Trophoblast cell (in vitro differentiated cells and primary cell): ENCODE measurements around the gene ZNF469.

Experiments
- DNase-seq, 2 donors: peaks; one replicate each; pipeline ENCODE4 v3.0.0-alpha.2; 2016
- H2AFZ ChIP-seq: 2 replicates; pipeline ENCODE4 v1.6.1; 2013; ENCODE audit warnings: low read length, moderate library complexity, mild to moderate bottlenecking; ENCODE audit not compliant: insufficient read depth, poor library complexity
- H2AK5ac ChIP-seq: 2 replicates; pipeline ENCODE4 v1.6.1; 2013; ENCODE audit warnings: mild to moderate bottlenecking, low read length
- H2BK120ac ChIP-seq: 2 replicates; pipeline ENCODE4 v1.6.1; 2013; ENCODE audit warnings: low read length, mild to moderate bottlenecking, moderate library complexity; ENCODE audit not compliant: insufficient read depth, poor library complexity
- H2BK12ac ChIP-seq: 2 replicates; pipeline ENCODE4 v1.6.1; 2013; ENCODE audit warnings: mild to moderate bottlenecking, low read length, moderate library complexity
- H2BK5ac ChIP-seq: 2 replicates; pipeline ENCODE4 v1.6.1; 2013; ENCODE audit warnings: low read length, low read depth, moderate library complexity, mild to moderate bottlenecking; ENCODE audit not compliant: poor library complexity
- H3K14ac ChIP-seq: 2 replicates; pipeline ENCODE4 v1.6.1; 2013; ENCODE audit warnings: mild to moderate bottlenecking, low read length
- H3K18ac ChIP-seq: 2 replicates; pipeline ENCODE4 v1.6.1; 2013; ENCODE audit warnings: mild to moderate bottlenecking, low read length
- H3K23ac ChIP-seq: 2 replicates; pipeline ENCODE4 v1.6.1; 2013; ENCODE audit warnings: low read length
- H3K27ac ChIP-seq: 2 replicates; pipeline ENCODE4 v1.5.1; 2013; ENCODE audit warnings: low read depth, mild to moderate bottlenecking, inconsistent platforms, low read length, moderate library complexity
- H3K27me3 ChIP-seq: 2 replicates; pipeline ENCODE4 v1.6.1; 2013; ENCODE audit warnings: inconsistent platforms, mild to moderate bottlenecking, low read length, moderate library complexity; ENCODE audit not compliant: insufficient read depth
- H3K36me3 ChIP-seq, 2 experiments: 1 replicate in 1 of 2; 2 replicates in 1 of 2; pipeline ENCODE4 v1.6.1; 2013; ENCODE audit warnings: low read length in 2 of 2, mild to moderate bottlenecking in 2 of 2, moderate library complexity in 1 of 2; ENCODE audit not compliant: insufficient read depth in 2 of 2, control insufficient read depth in 1 of 2
- H3K4ac ChIP-seq: 2 replicates; pipeline ENCODE4 v1.6.1; 2013; ENCODE audit warnings: low read depth, mild to moderate bottlenecking, low read length, moderate library complexity
- H3K4me1 ChIP-seq, 2 experiments: 1 replicate in 1 of 2; 2 replicates in 1 of 2; pipeline ENCODE4 v1.6.1; 2013; ENCODE audit warnings: low read length in 2 of 2, mild to moderate bottlenecking in 2 of 2, moderate library complexity in 1 of 2; ENCODE audit not compliant: insufficient read depth in 2 of 2, control insufficient read depth in 1 of 2
- H3K4me2 ChIP-seq: 2 replicates; pipeline ENCODE4 v1.6.1; 2013; ENCODE audit warnings: inconsistent platforms, mild to moderate bottlenecking, low read length, moderate library complexity
- H3K4me3 ChIP-seq: 2 replicates; pipeline ENCODE4 v1.5.1; 2013; ENCODE audit warnings: mild to moderate bottlenecking, low read depth, low read length, inconsistent platforms
- H3K79me1 ChIP-seq: one replicate; pipeline ENCODE4 v1.6.1; 2013; ENCODE audit warnings: low read length
- H3K79me2 ChIP-seq: 2 replicates; pipeline ENCODE4 v1.6.1; 2013; ENCODE audit warnings: low read length, mild to moderate bottlenecking; ENCODE audit not compliant: control insufficient read depth, insufficient read depth, poor library complexity
- H3K9ac ChIP-seq: 2 replicates; pipeline ENCODE4 v1.6.1; 2013; ENCODE audit warnings: mild to moderate bottlenecking, low read length
- H3K9me3 ChIP-seq: 2 replicates; pipeline ENCODE4 v1.6.1; 2013; ENCODE audit warnings: low read depth, mild to moderate bottlenecking, control low read depth, inconsistent platforms, low read length; ENCODE audit not compliant: insufficient read depth
- H4K12ac ChIP-seq: 2 replicates; pipeline ENCODE4 v1.6.1; 2013; ENCODE audit warnings: low read depth, mild to moderate bottlenecking, low read length, moderate library complexity
- H4K8ac ChIP-seq: 2 replicates; pipeline ENCODE4 v1.6.1; 2013; ENCODE audit warnings: low read depth, mild to moderate bottlenecking, low read length, moderate library complexity
- H4K91ac ChIP-seq: one replicate; pipeline ENCODE4 v1.6.1; 2013; ENCODE audit warnings: low read depth, mild to moderate bottlenecking, low read length, moderate library complexity
- WGBS: extraction: QIAGEN DNeasy Blood & Tissue Kit; methylation state at CpG from one replicate; pipeline ENCODE4 v1.1.7; 2013; ENCODE audit warnings: missing lambda C conversion rate; ENCODE audit not compliant: insufficient read length, insufficient coverage; ENCODE audit errors: extremely low coverage; 5-methylcytosine and 5-hydroxymethylcytosine counted together

The ZNF469 gene

GRCh38 chr16:88395669-88396584, 13.2 kb downstream of the ZNF469 start:
- Histone ChIP-seq H3K23ac (no peak overlapping the region), H3K14ac (no peak overlapping the region), H3K4me3 (no peak overlapping the region), H3K9me3 (peaks cover 4% of the 10 kb centered on the region), H4K8ac (no peak overlapping the region), H4K12ac (no peak overlapping the region), H3K18ac (no peak overlapping the region), H3K4ac (no peak overlapping the region), H3K9ac (no peak overlapping the region), H3K79me2 (no peaks in the 10 kb centered on the region), H4K91ac (no peak overlapping the region), H3K4me2 (no peak overlapping the region), H2BK5ac (no peak overlapping the region), H3K27me3 (no peaks in the 10 kb centered on the region), H3K36me3 (no peaks in the 10 kb centered on the region), H3K27ac (no peak overlapping the region), H2AFZ (no peak overlapping the region), H2AK5ac (no peak overlapping the region), H3K4me1 (no peaks in the 10 kb centered on the region), H2BK120ac (no peak overlapping the region), H3K79me1 (no peaks in the 10 kb centered on the region), H2BK12ac (no peak overlapping the region)
- no CpG with 5 or more reads among the region's 21 CpGs for WGBS
- DNase-seq: no peak

DNA sequence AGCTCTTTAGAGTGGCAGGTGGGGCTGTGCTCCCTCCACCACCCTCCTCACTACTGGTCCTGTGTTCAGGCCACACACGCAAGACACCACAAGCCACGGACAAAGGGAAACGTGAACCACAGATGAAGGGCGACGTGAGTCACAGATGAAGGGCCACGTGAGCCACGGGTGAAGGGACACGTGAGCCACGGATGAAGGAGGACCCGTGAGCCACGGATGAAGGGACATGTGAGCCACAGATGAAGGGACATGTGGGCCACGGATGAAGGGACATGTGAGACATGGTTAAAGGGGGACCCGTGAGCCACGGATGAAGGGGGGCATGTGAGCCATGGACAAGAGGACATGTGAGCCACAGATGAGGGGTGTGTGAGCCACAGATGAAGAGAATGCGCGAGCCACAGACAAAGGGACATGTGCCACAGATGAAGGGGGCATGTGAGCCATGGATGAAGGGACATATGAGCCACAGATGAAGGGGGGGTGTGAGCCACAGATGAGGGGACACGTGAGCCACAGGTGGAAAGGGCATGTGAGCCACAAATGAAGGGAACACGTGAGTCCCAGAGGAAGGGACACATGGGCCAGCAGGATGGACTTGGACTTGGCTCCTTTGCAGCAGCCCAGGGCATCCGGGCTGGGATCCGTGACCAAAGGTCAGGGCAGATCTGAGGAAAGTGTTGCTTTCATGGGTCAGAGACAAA, 15.6 kb downstream of the ZNF469 start:
- Histone ChIP-seq H3K4me2 (no peak overlapping the region), H3K18ac (no peak overlapping the region), H3K23ac (no peak overlapping the region), H3K36me3 (no peaks in the 10 kb centered on the region), H3K14ac (no peak overlapping the region), H4K12ac (no peak overlapping the region), H4K8ac (no peak overlapping the region), H3K9me3 (peaks cover 7% of the 10 kb centered on the region), H2BK120ac (no peak overlapping the region), H3K4me1 (no peaks in the 10 kb centered on the region), H2BK12ac (no peak overlapping the region), H2AFZ (no peak overlapping the region), H3K27ac (no peak overlapping the region), H3K4me3 (peak overlapping the region; percentile 4), H3K4ac (no peak overlapping the region), H4K91ac (no peak overlapping the region), H3K27me3 (no peaks in the 10 kb centered on the region), H3K9ac (no peak overlapping the region), H2BK5ac (no peak overlapping the region), H3K79me1 (no peaks in the 10 kb centered on the region), H3K79me2 (no peaks in the 10 kb centered on the region), H2AK5ac (no peak overlapping the region)
- WGBS: no CpG with 5 or more reads among the region's 20 CpGs
- DNase-seq: no peak

DNA sequence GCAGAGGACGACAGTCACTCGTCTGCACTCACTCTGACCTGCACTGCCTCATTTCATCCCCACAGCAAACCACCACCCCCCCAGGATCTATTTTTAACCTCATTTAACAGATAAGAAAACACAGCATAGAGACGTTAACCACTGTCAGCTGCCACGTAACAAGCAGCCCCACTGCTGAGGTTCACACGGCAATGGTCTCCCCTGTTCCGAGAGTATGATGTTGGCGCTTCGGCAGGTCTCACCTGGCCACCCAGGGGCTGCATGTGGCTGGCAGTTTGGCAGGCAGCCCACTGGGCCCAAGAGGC, 16.1 kb downstream of the ZNF469 start:
- H2AFZ ChIP-seq: no peak overlapping the region
- H3K27me3 ChIP-seq: no peaks in the 10 kb centered on the region
- no peak overlapping the region for H4K91ac ChIP-seq
- H3K79me1 ChIP-seq: no peaks in the 10 kb centered on the region
- H3K4ac ChIP-seq: no peak overlapping the region
- no peak overlapping the region for H3K4me3 ChIP-seq
- DNase-seq: no peak
- no peak overlapping the region for H2BK120ac ChIP-seq
- no peak overlapping the region for H3K23ac ChIP-seq
- H2BK12ac ChIP-seq: no peak overlapping the region
- peaks cover 7% of the 10 kb centered on the region for H3K9me3 ChIP-seq
- H2BK5ac ChIP-seq: no peak overlapping the region
- no peak overlapping the region for H4K8ac ChIP-seq
- H3K14ac ChIP-seq: no peak overlapping the region
- no peaks in the 10 kb centered on the region for H3K36me3 ChIP-seq
- H4K12ac ChIP-seq: no peak overlapping the region
- no peak overlapping the region for H3K18ac ChIP-seq
- no peak overlapping the region for H3K27ac ChIP-seq
- no peak overlapping the region for H3K4me2 ChIP-seq
- H3K9ac ChIP-seq: no peak overlapping the region
- no peak overlapping the region for H2AK5ac ChIP-seq
- WGBS: no CpG with 5 or more reads among the region's 8 CpGs
- H3K4me1 ChIP-seq: no peaks in the 10 kb centered on the region
- H3K79me2 ChIP-seq: no peaks in the 10 kb centered on the region

GRCh38 chr16:88400186-88400585, 17.4 kb downstream of the ZNF469 start:
- H3K18ac ChIP-seq: no peak overlapping the region
- H3K27ac ChIP-seq: no peak overlapping the region
- WGBS: no CpG with 5 or more reads among the region's 9 CpGs
- no peak overlapping the region for H2AK5ac ChIP-seq
- no peaks in the 10 kb centered on the region for H3K79me1 ChIP-seq
- H2AFZ ChIP-seq: no peak overlapping the region
- H2BK5ac ChIP-seq: no peak overlapping the region
- no peak overlapping the region for H3K9ac ChIP-seq
- no peak overlapping the region for H4K91ac ChIP-seq
- no peak overlapping the region for H2BK12ac ChIP-seq
- no peak overlapping the region for H3K4me2 ChIP-seq
- H4K12ac ChIP-seq: no peak overlapping the region
- no peaks in the 10 kb centered on the region for H3K4me1 ChIP-seq
- H4K8ac ChIP-seq: no peak overlapping the region
- H3K23ac ChIP-seq: no peak overlapping the region
- peaks cover 7% of the 10 kb centered on the region for H3K9me3 ChIP-seq
- no peaks in the 10 kb centered on the region for H3K27me3 ChIP-seq
- no peak overlapping the region for H3K4me3 ChIP-seq
- H3K79me2 ChIP-seq: no peaks in the 10 kb centered on the region
- H3K14ac ChIP-seq: no peak overlapping the region
- no peak overlapping the region for H2BK120ac ChIP-seq
- DNase-seq: no peak
- H3K4ac ChIP-seq: no peak overlapping the region
- no peaks in the 10 kb centered on the region for H3K36me3 ChIP-seq
